PC-3 (cell line): Measurements from ENCODE around the gene CIB2.

Experiments used
- EZH2 ChIP-seq: fragments of 300-600 bp; sonication (generic); IDR thresholded peaks from one replicate; pipeline ENCODE4 v1.6.1; 2017; ENCODE audit warnings: antibody characterized with exemption, mild to moderate bottlenecking, low read length; ENCODE audit not compliant: unreplicated experiment
- EZH2phosphoT487 ChIP-seq: fragments of 300-600 bp; sonication (generic); IDR thresholded peaks from 2 replicates; pipeline ENCODE4 v1.6.1; 2018; ENCODE audit warnings: mild to moderate bottlenecking, antibody characterized with exemption, low read length, borderline replicate concordance

DNA sequence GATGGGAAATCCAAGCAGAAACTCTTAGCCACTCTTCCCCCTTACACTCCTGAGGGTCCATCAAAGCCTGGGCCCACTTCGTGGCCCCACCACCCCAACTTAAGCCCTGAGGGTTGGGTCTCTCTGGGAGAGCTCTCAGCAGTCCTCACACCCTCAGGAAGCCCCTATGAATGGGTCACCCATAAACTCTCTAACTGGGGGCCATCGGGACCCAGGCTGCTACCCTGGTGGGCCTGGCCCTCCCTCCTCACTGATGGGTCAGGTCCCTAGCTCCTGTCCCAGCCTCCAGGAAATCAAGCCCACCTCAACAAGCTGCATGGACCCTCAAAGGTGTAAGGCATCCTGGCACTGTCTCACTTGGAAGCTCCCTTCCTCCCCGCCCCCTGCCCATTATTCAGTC lies 19.5 kb downstream of the CIB2 start:
- TF ChIP-seq EZH2phosphoT487, result no peak
- no peak for TF ChIP-seq EZH2
